Neural cell (in vitro differentiated cells): ENCODE results near the gene MAT1A.

Source experiments
- POLR2AphosphoS5 ChIP-seq: IDR thresholded peaks from 2 replicates; pipeline ENCODE4 v1.6.1; 2012
- RAD21 ChIP-seq: fragments of 450-650 bp; conservative IDR thresholded peaks from 2 replicates; pipeline ENCODE4 v1.6.1; 2014; ENCODE audit warnings: antibody characterized with exemption, mild to moderate bottlenecking, moderate library complexity
- REST ChIP-seq: IDR thresholded peaks from 2 replicates; pipeline ENCODE4 v1.6.1; 2012; ENCODE audit warnings: borderline replicate concordance

DNA sequence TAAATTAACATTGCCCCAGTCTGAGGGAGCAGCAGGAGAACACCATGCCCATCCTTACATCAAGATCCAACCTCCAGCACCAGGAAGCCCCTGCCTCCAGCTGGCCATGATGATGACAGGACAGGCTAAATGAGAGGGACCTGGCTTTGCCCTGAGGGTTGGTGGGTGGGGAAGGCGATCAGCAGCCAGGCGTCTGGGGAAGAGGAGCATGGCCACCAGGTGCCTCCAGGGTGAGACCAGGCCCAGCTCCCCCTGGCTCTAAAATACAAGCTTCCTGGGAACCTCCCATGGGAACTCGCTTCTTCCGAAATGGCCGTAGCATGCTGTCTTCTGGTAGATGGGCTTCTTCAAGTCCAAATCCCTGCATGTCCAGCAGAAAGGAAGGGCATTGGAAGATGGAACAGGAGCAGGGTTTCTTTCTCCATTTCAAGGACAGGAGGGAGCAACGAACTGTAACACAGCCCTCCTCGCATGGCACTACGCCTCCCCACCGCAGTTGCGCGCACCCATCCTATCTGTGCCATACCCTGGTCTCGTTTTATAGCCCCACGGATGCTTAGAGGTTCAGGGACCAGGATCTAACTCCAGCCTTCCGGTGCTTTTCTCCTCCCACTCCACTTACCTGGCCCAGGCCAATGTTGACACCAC, 15.8 kb downstream of the MAT1A start:
- TF ChIP-seq REST (no peak), RAD21 (no peak), POLR2AphosphoS5 (no peak)
